Measurements from ENCODE around the gene TACR3.
"Not testable (repeated sequence)": the region's sequence is repeated elsewhere in the genome, so short reads cannot be mapped to it uniquely, and the experiment has no call there.

The TACR3 gene, protein sequence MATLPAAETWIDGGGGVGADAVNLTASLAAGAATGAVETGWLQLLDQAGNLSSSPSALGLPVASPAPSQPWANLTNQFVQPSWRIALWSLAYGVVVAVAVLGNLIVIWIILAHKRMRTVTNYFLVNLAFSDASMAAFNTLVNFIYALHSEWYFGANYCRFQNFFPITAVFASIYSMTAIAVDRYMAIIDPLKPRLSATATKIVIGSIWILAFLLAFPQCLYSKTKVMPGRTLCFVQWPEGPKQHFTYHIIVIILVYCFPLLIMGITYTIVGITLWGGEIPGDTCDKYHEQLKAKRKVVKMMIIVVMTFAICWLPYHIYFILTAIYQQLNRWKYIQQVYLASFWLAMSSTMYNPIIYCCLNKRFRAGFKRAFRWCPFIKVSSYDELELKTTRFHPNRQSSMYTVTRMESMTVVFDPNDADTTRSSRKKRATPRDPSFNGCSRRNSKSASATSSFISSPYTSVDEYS

GRCh38 chr4:103719830-103720207 is at the start of gene TACR3:
Gene TACR3 (minus strand): TSS chr4:103719985. CDS start chr4:103719675, 310 bp downstream.
- Mint-ChIP-seq H3K4me1 (no peaks in the 10 kb centered on the region), H3K4me3 (no peak within 1 kb of the TSS), H3K27me3 (peaks cover 3% of the 10 kb centered on the region), H3K27ac (no peak within 1 kb of the TSS), H3K36me3 (no peaks in the 10 kb centered on the region), H3K9me3 (peaks cover 12% of the 10 kb centered on the region)

DNA sequence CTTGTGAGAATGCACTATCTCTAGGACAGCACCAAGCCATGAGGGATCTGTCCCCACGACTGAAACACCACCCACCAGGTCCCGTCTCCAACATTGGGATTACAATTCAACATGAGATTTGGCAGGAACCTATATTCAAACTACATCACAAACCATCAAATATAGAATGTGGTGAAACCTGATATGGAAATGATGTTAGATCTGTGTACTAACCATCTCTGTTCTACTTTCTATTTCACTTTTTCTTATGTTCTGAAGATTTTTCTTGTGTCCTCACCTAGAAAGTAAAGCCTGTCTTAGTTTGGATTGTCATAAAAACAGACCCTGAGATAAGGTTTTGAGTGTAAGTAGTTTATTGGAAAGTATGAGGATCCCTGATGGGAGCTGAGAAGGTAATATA is 37.8 kb upstream of the TACR3 start:
- Mint-ChIP-seq H3K9me3 (no peaks in the 10 kb centered on the region), H3K27ac (no peak overlapping the region), H3K27me3 (no peaks in the 10 kb centered on the region), H3K36me3 (no peaks in the 10 kb centered on the region), H3K4me3 (no peak overlapping the region), H3K4me1 (no peaks in the 10 kb centered on the region)

DNA sequence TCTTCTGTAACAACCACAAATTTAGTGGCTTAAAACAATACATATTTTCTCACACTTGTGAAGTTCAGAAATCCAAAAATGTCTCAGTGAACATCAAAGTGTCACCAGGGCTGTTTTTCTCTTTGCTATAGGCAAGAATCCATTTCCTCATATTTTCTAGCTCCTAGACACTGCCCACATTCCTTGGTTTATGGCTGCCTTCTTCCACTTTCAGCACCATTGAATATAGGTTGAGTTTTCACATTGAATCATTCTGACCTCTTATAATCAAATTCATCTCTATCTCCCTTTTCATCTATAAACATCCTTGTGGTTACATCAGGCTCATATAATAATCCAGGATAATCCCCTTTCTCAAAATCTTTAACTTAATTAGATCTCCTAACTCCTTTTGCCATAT is 37.0 kb upstream of the TACR3 start:
- H3K4me1 Mint-ChIP-seq: no peaks in the 10 kb centered on the region
- no peaks in the 10 kb centered on the region for H3K27me3 Mint-ChIP-seq
- no peaks in the 10 kb centered on the region for H3K9me3 Mint-ChIP-seq
- H3K36me3 Mint-ChIP-seq: no peaks in the 10 kb centered on the region
- no peak overlapping the region for H3K27ac Mint-ChIP-seq
- no peak overlapping the region for H3K4me3 Mint-ChIP-seq

DNA sequence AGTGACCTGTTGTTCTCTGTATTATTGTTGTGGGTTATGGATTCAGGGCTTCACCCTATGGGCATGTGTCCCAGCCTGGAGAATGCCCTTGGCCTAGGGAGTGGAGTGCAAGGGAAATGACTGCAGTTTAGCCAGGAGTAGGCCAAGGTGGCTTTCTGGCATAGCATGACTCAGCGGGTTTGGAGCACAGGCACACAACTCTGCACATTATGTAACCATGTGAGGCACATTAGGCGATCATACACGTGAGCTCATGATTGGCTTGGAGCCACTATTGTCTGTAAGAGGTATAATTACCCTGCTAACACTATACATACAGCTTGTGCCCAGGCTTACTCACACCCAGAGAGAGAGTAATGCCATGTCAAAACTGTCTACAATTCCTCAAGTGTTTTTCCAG is 35.1 kb upstream of the TACR3 start:
- Mint-ChIP-seq H3K9me3 (no peaks in the 10 kb centered on the region), H3K27me3 (no peaks in the 10 kb centered on the region), H3K4me3 (no peak overlapping the region), H3K27ac (no peak overlapping the region), H3K36me3 (no peaks in the 10 kb centered on the region), H3K4me1 (no peaks in the 10 kb centered on the region)

- H3K4me3 Mint-ChIP-seq: no peak overlapping the region
- no peaks in the 10 kb centered on the region for H3K36me3 Mint-ChIP-seq
- no peak overlapping the region for H3K27ac Mint-ChIP-seq
- H3K27me3 Mint-ChIP-seq: no peaks in the 10 kb centered on the region
- H3K4me1 Mint-ChIP-seq: no peaks in the 10 kb centered on the region
- no peaks in the 10 kb centered on the region for H3K9me3 Mint-ChIP-seq
Measured at GRCh38 chr4:103753868-103754653, 34.3 kb upstream of the TACR3 start.

- not testable (repeated sequence) for H3K36me3 Mint-ChIP-seq, H3K4me3 Mint-ChIP-seq, H3K4me1 Mint-ChIP-seq, H3K27me3 Mint-ChIP-seq, H3K27ac Mint-ChIP-seq
- peaks cover 13% of the 10 kb centered on the region for H3K9me3 Mint-ChIP-seq
Measured at GRCh38 chr4:103723150-103723549, 3.4 kb upstream of the TACR3 start.

- peaks cover 11% of the 10 kb centered on the region for H3K9me3 Mint-ChIP-seq
- no peaks in the 10 kb centered on the region for H3K36me3 Mint-ChIP-seq
- H3K27ac Mint-ChIP-seq: no peak overlapping the region
- no peak overlapping the region for H3K4me3 Mint-ChIP-seq
- H3K4me1 Mint-ChIP-seq: no peaks in the 10 kb centered on the region
- peaks cover 3% of the 10 kb centered on the region for H3K27me3 Mint-ChIP-seq
Measured at GRCh38 chr4:103721251-103721650, 1.5 kb upstream of the TACR3 start.

- H3K27me3 Mint-ChIP-seq: peaks cover 3% of the 10 kb centered on the region
- H3K4me3 Mint-ChIP-seq: no peak overlapping the region
- peaks cover 8% of the 10 kb centered on the region for H3K9me3 Mint-ChIP-seq
- H3K36me3 Mint-ChIP-seq: no peaks in the 10 kb centered on the region
- no peaks in the 10 kb centered on the region for H3K4me1 Mint-ChIP-seq
- no peak overlapping the region for H3K27ac Mint-ChIP-seq
Measured at GRCh38 chr4:103720661-103721060, 876 bp upstream of the TACR3 start.

DNA sequence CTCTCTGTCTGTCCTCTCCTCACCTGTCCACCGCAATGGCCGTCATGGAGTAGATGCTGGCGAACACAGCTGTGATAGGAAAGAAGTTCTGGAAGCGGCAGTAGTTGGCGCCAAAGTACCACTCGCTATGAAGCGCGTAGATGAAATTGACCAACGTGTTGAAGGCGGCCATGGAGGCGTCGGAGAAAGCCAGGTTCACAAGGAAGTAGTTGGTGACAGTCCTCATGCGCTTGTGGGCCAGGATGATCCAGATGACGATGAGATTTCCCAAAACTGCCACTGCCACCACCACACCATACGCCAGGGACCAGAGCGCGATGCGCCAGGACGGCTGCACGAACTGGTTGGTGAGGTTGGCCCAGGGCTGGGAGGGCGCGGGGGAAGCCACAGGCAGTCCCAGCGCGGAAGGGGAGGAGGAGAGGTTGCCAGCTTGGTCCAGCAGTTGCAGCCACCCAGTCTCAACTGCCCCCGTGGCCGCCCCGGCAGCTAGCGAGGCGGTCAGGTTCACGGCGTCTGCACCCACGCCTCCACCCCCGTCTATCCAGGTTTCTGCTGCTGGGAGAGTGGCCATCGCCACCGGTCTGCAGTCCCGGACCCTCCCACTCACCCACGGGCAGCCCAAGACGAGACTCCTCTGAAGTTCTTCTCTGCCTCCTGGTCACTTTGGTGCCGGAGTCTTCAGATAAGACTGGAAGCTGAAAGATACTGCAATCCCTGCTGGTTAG is 518 bp downstream of the TACR3 start:
- no peaks in the 10 kb centered on the region for H3K4me1 Mint-ChIP-seq
- peaks cover 12% of the 10 kb centered on the region for H3K9me3 Mint-ChIP-seq
- H3K27me3 Mint-ChIP-seq: peaks cover 3% of the 10 kb centered on the region
- no peak overlapping the region for H3K27ac Mint-ChIP-seq
- H3K4me3 Mint-ChIP-seq: no peak overlapping the region
- no peaks in the 10 kb centered on the region for H3K36me3 Mint-ChIP-seq

GRCh38 chr4:103692615-103693014 is 27.2 kb downstream of the TACR3 start:
- Mint-ChIP-seq H3K4me1 (no peaks in the 10 kb centered on the region), H3K27me3 (no peaks in the 10 kb centered on the region), H3K9me3 (peaks cover 6% of the 10 kb centered on the region), H3K36me3 (no peaks in the 10 kb centered on the region), H3K4me3 (no peak overlapping the region), H3K27ac (no peak overlapping the region)

- Mint-ChIP-seq H3K36me3 (no peaks in the 10 kb centered on the region), H3K4me1 (no peaks in the 10 kb centered on the region), H3K4me3 (no peak overlapping the region), H3K9me3 (no peaks in the 10 kb centered on the region), H3K27ac (no peak overlapping the region), H3K27me3 (no peaks in the 10 kb centered on the region)
Measured at GRCh38 chr4:103673983-103674382, 45.8 kb downstream of the TACR3 start.

GRCh38 chr4:103666764-103667163 is 53.0 kb downstream of the TACR3 start:
- not testable (repeated sequence) for H3K9me3 Mint-ChIP-seq, H3K27ac Mint-ChIP-seq, H3K36me3 Mint-ChIP-seq, H3K4me3 Mint-ChIP-seq, H3K27me3 Mint-ChIP-seq, H3K4me1 Mint-ChIP-seq

GRCh38 chr4:103664436-103665075 is 55.2 kb downstream of the TACR3 start:
- H3K9me3 Mint-ChIP-seq: no peaks in the 10 kb centered on the region
- no peak overlapping the region for H3K4me3 Mint-ChIP-seq
- H3K27me3 Mint-ChIP-seq: no peaks in the 10 kb centered on the region
- no peaks in the 10 kb centered on the region for H3K36me3 Mint-ChIP-seq
- H3K4me1 Mint-ChIP-seq: no peaks in the 10 kb centered on the region
- H3K27ac Mint-ChIP-seq: no peak overlapping the region

DNA sequence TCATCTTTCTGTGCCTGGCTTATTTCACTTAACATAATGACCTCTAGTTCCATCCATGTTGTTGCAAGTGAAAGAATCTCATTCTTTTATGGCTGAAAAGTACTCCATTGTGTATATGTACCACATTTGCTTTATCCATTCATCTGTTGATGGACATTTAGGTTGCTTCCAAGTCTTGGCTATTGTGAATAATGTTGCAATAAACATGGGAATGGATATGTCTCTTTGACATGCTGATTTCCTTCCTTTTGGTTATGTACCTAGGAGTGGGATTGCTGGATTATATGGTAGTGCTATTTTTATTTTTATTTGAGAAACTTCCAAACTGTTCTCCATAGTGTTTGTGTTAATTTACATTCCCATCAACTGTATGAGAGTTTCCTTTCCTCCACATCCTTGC is 71.2 kb downstream of the TACR3 start:
- no peaks in the 10 kb centered on the region for H3K27me3 Mint-ChIP-seq
- H3K4me3 Mint-ChIP-seq: no peak overlapping the region
- H3K36me3 Mint-ChIP-seq: no peaks in the 10 kb centered on the region
- H3K27ac Mint-ChIP-seq: peak overlapping the region; percentile 2
- H3K9me3 Mint-ChIP-seq: peaks cover 16% of the 10 kb centered on the region
- no peaks in the 10 kb centered on the region for H3K4me1 Mint-ChIP-seq

DNA sequence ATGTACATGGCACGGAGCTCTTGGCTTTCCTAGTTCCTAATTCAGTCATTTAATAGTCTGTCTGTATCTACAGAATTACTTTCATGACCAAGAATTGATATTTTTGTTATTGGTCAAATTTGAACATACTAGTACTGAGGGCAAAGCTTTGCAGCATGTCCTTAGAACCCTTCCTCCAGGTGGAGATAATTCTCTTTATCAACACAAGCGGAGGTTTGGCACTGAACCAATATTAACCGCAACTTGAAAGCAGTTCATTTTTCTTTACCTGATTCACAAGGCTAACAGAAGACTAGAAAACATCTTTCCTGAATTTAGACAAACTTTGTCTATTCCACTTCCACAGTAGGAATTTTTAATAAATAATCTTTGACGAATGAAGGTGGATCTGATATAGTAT is 73.8 kb downstream of the TACR3 start:
- H3K36me3 Mint-ChIP-seq: no peaks in the 10 kb centered on the region
- peaks cover 12% of the 10 kb centered on the region for H3K9me3 Mint-ChIP-seq
- H3K4me3 Mint-ChIP-seq: no peak overlapping the region
- H3K27ac Mint-ChIP-seq: no peak overlapping the region
- H3K27me3 Mint-ChIP-seq: no peaks in the 10 kb centered on the region
- no peaks in the 10 kb centered on the region for H3K4me1 Mint-ChIP-seq
